ENCODE measurements around the gene NLRC5.
"Not testable (repeated sequence)": the region's sequence is repeated elsewhere in the genome, so short reads cannot be mapped to it uniquely, and the experiment has no call there.

NLRC5 gene

DNA sequence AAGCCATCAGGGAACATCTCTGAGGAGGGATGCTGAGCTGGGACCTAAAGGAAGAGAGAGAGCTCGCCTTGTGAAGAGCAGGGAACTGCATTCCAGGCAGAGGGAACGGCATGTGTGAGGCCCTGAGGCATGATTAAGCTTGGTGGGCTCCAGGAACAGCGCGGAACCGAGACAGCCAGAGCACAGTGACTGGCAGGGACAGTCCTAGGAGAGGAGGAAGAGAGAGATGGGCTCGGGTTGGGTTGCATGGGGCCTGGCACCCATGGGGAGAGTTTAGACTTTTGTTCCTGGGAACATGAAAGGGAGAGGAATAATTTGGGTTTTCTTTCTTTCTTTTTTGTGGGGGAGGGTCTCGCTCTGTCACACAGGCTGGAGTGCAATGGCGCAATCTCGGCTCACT lies 63.8 kb downstream of the NLRC5 start:
- no peak for DNase-seq (ENCODE audit: low read depth)

- DNase-seq (ENCODE audit: low read depth): no peak
These were observed 65.0 kb downstream of the NLRC5 start for GRCh38 chr16:57054338-57054737.

- DNase-seq (ENCODE audit: low read depth): no peak
These were observed 65.4 kb downstream of the NLRC5 start for GRCh38 chr16:57054771-57055170.

DNA sequence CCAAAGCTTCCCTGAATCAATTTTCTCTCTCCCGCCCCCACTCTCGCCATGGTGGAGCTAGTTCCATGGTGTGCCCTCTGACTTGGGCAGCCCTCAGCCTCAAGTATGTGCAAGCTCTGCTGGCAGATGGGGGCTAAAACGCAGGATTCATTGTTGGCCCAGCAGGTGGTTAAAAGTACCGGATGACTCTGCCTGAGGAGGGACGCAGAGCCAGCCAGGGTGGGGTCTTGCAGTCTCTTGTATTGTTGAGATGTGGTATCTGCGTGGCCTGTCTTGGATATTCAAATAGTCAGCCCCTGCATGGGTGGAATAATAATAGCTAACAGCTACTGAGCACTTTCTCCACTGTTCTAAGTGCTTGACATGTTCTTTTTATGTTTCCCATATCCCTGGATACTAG lies 66.3 kb downstream of the NLRC5 start:
- no peak for DNase-seq (ENCODE audit: low read depth)

DNA sequence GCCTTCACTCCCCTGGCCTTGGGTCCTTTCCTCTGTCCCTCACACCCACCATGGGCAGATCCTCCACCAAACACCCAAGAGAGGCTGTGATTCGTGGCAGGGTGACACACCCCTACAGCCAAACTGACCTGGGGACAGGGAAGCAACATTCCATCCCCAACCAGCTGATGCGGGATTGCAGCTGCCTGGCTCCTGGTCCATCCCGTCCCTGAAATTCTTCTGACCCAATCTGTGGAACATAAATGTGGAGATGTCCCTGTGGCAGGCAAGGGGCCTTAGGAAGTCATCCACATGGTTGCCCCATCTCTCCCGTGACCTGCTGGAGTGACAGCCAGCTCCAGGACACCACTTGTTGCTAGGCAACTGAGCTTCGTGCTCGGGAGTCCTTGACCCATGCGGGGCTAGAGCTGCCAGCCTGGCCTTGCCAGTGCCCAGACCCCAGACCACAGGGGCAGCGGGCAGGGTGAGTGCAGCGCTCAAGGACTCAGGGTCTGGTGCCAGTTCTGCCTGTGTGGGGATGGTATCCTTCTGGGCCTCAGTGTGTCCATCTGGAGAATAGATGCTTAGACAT lies 69.0 kb downstream of the NLRC5 start:
- no peak for DNase-seq (ENCODE audit: low read depth)

DNA sequence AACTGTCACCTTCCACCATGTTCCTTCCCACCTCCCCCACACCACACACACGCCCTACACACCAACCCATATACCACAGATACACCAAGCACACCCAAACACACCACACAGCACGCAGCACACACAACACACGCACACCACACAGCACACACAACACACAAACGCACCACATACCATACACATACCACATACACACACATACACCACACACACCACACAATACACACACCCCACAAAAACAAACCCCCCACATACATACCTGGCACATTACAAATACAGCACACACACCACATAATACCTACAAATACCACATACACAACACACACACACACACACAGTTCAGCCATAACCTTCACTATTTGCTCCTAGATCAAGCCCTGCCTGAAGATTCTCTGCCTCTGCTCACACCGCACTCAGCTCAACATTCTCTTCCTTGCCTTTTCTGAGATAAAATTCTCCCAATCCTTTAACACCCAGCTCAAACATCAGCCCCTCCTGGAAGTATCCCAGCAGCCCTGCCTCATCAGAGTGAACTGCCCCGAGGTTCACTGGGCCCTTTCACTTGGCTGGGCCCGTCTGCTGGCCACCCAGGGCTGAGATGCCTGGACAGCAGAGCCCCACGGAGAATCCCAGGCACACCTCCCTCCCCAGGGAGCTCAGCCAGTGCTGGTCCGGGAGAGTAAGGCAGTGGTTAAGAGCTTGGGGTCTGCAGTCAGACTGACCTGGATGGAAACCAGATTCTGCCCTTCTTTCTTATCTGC lies 71.1 kb downstream of the NLRC5 start:
- no peak for DNase-seq (ENCODE audit: low read depth)

GRCh38 chr16:57061084-57061905 lies 71.9 kb downstream of the NLRC5 start:
- no peak for DNase-seq (ENCODE audit: low read depth)

GRCh38 chr16:57062329-57062728 lies 73.0 kb downstream of the NLRC5 start:
- DNase-seq (ENCODE audit: low read depth): no peak

DNA sequence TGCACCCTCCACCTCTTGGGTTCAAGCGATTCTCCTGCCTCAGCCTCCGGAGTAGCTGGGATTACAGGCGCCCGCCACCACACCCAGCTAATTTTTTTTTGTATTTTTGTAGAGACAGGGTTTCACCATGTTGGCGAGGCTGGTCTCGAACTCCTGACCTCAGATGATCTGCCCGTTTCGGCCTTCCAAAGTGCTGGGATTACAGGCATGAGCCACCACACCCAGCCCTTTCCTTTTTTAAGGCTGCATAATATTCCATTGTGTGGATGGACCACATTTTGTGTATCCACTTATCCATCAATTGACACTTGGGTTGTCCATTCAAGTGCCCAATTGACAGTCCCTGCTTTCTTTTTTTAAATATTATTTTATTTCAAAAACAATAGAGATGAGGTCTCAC lies 73.8 kb downstream of the NLRC5 start:
- DNase-seq (ENCODE audit: low read depth): not testable (repeated sequence)

- no peak for DNase-seq (ENCODE audit: low read depth)
These were observed 75.6 kb downstream of the NLRC5 start for GRCh38 chr16:57064995-57065394.

- DNase-seq (ENCODE audit: low read depth): no peak
These were observed 77.3 kb downstream of the NLRC5 start for GRCh38 chr16:57066625-57067024.

GRCh38 chr16:57067347-57067746 lies 78.0 kb downstream of the NLRC5 start:
- DNase-seq (ENCODE audit: low read depth): no peak

DNA sequence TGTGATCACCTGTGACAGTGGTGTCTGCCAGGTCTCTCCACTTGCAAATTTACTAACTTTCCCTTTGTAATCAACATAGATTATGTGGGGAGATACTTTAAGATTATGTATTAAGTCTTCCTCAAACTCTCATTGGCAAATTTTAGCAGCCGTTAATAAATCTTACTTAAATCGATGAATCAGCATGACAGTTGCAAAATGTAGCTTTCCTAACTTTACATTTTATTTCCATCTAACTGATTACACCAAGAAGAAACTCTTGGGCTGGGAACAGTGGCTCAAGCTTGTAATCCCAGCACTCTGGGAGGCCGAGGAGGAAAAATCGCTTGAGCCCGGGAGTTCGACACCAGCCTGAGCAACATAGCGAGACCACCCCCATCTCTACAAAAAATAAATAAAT lies 79.7 kb downstream of the NLRC5 start:
- DNase-seq (ENCODE audit: low read depth): no peak

DNA sequence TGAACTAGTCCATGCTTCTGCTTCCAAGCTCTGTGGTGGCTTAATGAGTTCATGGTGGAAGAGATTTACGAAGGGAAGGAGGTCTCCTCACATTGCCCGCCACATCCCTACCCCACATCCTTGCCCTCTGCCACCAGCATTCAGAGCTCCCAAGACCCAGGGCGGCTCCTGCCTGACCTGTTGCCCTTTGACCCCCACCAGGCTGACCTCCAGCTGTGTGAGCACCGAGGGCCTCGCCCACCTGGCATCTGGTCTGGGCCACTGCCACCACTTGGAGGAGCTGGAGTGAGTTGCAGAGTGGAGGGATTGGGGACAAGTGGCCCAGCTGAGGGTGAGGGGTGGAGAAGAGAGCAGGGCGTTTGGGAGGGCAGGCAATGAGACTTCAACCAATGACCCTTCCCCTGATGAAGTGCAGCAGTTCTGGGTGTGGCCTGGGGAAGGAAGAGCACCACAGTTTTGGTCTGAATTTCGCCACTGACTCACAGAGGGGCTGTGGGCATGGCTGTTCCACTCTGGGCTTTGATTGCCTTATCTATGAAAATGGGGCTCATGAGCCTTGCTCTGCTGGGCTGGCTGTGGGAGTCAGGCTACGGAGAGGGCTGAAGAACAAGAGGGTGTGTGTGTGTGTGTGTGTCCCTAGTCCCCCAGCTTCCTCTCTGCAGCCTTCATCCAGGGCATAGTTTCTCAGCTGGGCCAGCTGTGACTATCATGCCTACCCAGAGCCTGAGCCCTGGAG lies 80.4 kb downstream of the NLRC5 start:
- DNase-seq (ENCODE audit: low read depth): no peak

GRCh38 chr16:57070424-57070823 lies 81.1 kb downstream of the NLRC5 start:
- DNase-seq (ENCODE audit: low read depth): no peak

DNA sequence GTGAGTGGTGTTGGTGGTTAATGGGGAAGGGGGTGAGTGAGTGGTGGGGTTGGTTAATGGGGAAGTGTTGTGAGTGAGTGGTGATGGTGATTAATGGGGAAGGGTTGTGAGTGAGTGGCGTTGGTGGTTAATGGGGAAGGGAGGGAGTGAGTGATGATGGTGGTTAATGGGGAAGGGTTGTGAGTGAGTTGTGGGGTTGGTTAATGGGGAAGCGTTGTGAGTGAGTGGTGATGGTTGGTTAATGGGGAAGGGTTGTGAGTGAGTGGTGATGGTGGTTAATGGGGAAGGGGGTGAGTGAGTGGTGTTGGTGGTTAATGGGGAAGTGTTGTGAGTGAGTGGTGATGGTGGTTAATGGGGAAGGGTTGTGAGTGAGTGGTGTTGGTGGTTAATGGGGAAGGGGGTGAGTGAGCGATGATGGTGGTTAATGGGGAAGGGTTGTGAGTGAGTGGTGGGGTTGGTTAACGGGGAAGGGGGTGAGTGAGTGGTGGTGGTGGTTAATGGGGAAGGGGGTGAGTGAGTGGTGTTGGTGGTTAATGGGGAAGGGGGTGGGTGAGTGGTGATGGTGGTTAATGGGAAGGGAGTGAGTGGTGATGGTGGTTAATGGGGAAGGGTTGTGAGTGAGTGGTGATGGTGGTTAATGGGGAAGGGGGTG lies 81.8 kb downstream of the NLRC5 start:
- not testable (repeated sequence) for DNase-seq (ENCODE audit: low read depth)

DNA sequence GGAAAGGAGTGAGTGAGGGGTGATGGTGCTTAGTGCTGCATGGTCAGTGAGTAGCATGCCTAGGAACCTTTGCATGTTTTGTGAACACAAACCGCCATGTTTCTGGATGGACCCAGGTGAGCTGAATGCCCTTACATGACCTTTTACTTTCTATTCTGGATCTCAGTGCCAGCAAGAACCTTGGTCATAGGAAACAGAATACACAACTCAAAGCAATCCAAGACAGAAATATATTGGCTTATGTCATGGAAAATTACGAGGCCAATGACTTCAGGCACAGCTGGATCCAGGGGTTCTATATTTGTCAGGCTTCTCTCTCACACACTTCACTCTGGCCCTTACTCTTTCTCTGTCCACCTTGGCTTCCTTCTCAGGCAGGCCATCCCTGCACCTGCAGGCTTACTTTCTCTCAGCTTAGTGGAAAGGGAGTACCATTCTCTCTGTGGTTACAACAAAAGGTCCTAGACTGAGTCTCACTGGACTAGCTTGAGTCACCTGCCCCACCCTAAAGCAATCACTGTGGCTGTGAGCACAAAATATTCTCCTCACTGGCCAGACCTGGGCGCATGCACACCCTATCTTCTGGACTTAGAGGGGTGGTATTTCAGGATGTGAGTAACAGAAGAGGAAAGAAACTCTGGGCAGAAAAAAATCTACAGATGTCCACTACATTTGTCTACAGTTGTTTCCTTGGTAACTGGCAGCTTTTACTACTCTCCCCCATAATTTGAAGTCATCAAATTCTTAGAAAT lies 82.7 kb downstream of the NLRC5 start:
- no peak for DNase-seq (ENCODE audit: low read depth)

DNA sequence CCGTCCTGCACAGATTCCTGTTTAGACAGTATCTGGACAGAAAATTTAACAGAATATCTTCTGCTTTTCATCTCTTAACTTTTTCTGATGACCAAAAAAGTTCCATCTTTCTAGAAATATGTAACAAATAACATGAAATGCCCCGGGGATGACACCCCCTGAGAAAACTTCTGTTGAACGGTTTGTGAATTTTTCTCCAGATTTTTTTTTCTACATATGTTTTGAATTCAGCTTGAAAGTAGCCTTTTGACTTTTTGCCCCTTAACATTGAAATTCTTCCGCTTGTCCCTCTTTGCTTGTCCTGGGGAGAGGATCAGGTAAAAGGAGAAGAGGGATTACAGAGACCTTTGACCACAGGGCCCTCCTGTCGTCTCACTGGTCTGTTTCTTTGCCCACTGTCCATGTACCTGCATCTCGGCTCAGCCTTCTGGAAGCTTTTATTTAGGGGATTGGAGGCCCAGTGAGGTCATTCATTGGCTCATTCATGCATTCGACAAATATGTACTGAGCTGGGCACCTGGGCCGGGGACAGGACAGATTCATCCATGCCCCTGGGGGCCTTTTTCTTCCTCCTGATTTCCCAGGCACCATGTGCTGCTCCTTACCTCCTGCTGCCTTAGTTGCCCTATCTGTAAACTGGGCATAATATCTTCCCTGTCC lies 83.4 kb downstream of the NLRC5 start:
- DNase-seq (ENCODE audit: low read depth): no peak

GRCh38 chr16:57077714-57078113 lies 88.4 kb downstream of the NLRC5 start:
- DNase-seq (ENCODE audit: low read depth): no peak

DNA sequence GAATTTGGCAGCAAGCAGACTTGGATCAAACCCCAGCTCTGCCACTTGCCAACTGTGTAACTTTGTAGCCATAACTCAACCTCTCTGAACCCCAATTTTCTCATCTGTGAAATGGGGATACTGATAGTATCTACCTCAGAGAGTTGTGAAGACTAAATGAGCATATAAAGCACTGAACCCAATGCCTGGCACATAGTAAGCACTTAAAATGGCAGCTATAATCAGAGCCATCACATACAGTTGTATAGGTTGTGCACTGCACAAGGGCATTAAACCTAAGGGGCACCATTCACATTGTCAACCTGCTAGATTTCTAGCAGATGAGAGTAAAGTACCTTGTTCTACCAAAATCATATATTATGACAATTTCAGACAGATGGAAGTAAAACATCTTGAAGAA lies 92.4 kb downstream of the NLRC5 start:
- no peak for DNase-seq (ENCODE audit: low read depth)

GRCh38 chr16:57082664-57083063 lies 93.3 kb downstream of the NLRC5 start:
- DNase-seq (ENCODE audit: low read depth): no peak

All from T follicular helper cell (primary cell).